HG02981 (cell line): ENCODE measurements around the gene MAML2.
"Not testable (repeated sequence)": the region's sequence is repeated elsewhere in the genome, so short reads cannot be mapped to it uniquely, and the experiment has no call there.

Experiments
- ATAC-seq: cut with Tn5 transposase; IDR thresholded peaks from one replicate; pipeline ENCODE4 v1.9.1; 2021; ENCODE audit warnings: mild to moderate bottlenecking, moderate library complexity; ENCODE audit not compliant: unreplicated experiment

The MAML2 gene

GRCh38 chr11:96294289-96294688, 48.7 kb downstream of the MAML2 start:
- no peak for ATAC-seq

GRCh38 chr11:96293598-96294021, 49.4 kb downstream of the MAML2 start:
- peak; percentile 93 for ATAC-seq

DNA sequence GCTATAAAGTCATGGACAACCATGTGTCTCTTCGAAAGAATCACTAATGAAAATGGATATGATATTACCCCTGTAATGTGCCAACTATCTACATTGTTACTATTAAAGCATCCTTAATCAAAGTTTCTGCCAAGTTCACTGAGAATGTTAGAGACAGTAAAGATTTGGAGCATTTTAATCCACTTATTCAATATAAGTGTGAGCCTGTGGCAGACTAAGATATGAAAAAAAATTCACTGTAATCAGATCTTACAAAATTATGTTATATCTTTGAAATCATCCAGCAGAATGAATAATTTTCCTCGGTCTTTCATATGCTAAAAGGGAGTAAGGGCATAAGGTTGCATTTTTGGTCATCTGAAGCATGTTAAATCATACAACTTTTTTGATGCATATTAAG, 49.9 kb downstream of the MAML2 start:
- no peak for ATAC-seq

GRCh38 chr11:96292291-96293010, 50.5 kb downstream of the MAML2 start:
- ATAC-seq = no peak

GRCh38 chr11:96290631-96291030, 52.4 kb downstream of the MAML2 start:
- ATAC-seq = no peak

GRCh38 chr11:96290031-96290430, 53.0 kb downstream of the MAML2 start:
- no peak for ATAC-seq

GRCh38 chr11:96288915-96289314, 54.1 kb downstream of the MAML2 start:
- no peak for ATAC-seq

- ATAC-seq = no peak
Measured at GRCh38 chr11:96287822-96288439, 55.1 kb downstream of the MAML2 start.

DNA sequence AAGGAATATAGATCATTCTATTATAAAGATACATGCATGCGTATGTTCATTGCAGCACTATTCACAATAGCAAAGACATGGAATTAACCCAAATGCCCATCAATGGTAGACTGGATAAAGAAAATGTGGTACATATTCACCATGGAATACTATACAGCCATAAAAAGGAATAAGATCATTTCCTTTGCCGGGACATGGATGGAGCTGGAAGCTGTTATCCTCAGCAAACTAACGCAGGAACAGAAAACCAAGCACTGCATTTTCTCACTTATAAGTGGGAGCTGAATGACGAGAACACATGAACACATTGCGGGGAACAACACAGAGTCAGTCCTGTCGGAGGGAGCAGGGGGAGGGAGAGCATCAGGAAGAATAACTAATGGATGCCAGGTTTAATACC, 57.0 kb downstream of the MAML2 start:
- ATAC-seq = not testable (repeated sequence)

- ATAC-seq = no peak
Measured at GRCh38 chr11:96284917-96285316, 58.1 kb downstream of the MAML2 start.

GRCh38 chr11:96284401-96284800, 58.6 kb downstream of the MAML2 start:
- no peak for ATAC-seq

DNA sequence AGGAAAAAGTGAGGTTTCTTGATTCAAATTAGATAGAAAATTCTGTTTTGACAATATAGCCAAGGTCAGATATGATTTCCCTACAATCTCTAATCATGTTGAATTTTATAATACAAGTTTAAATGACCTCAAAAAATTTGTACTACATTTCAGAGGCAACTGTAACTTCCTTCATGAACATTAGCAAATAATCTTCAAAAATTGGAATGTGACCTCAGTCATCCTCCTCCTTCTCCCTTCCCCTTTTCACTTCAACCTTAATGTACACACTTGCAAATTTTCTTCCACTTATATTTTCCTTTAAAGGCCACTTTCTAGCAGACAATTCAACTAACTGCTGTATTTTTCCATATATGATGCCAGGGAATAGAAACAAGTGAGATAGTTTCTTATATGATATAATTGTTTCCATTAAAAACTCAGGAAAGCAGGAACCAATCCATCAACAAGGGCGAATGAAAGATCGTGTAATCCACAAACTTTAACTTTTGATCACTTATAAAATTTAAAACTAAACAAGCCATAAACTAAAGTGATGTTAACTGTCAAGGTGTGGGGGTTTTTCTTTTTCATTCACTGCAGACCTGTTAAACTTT, 60.3 kb downstream of the MAML2 start:
- no peak for ATAC-seq

DNA sequence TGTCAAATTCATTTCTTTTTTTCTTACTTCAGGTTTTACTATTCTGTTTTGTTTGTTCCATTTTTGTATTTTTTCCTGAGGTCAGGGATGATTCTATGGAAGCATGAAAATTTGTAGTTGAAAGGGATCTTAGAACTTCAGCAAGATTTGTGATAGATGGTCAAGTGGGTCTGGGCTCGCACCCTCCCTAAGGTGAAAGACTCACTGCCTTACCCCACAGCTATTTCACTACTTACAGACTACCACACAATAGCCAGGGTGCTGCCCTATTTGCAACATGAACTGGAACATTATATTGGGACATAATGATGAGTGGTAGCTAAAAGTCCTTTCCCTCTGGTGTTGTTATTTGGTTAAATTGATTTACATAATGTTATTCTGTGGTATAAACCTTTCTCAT, 62.6 kb downstream of the MAML2 start:
- ATAC-seq = no peak

DNA sequence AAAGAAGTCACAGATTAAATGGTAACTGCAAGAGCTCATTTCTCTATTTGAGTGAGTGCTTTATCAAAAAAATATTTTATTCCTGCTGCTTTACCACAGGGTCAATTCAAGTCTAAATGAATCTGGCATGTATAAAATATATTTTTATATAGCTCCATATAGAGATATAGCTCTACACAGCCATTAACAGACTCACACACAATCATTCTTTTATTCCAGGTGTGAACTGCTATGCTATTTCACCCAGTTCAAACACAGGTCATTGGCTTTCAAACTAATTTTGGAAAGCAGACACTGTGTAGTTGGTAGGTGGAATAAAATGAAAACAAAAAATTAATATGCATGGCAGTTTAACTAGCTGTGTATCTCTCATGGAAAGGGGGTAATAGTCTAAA, 63.1 kb downstream of the MAML2 start:
- ATAC-seq = no peak

GRCh38 chr11:96279018-96279895, 63.7 kb downstream of the MAML2 start:
- no peak for ATAC-seq

DNA sequence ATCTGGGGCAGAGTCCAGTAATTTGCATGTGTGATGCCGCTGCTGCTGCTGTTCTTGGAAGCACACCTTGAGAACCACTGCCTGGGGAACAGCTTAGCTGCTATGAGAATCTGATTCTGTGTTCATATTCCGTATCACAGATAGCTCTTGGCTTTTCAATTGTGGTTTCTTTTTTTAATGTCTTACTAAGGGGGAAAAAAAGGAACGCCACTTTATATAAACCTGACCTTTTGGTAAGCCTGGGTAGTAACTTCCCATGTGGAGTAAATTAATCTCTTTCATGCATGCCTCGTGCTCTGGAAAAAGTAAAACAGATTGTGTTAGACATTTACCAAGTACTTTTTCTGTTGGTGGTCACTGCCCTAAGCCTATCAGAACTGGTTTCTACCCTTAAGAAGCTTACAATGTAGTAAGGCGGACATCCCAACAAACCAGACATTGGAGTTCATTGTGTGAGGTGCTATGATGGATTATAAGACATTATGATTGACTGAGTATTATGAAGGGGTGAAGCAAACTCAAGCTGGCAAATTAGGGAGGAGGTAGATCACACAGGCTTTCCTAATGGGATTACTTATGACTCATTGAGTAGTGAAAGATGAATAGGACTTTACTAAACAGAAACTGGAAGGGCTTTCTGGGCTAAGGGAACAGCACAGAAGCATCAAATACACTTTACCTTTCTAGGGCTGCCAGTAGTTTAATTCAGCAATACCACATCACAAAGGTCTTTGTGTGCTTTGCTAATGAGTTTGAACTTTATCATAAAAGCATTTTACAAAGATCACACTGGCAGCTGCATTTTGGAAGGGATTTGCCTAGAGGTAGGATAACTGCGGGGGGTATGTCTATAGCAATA, 64.7 kb downstream of the MAML2 start:
- no peak for ATAC-seq

DNA sequence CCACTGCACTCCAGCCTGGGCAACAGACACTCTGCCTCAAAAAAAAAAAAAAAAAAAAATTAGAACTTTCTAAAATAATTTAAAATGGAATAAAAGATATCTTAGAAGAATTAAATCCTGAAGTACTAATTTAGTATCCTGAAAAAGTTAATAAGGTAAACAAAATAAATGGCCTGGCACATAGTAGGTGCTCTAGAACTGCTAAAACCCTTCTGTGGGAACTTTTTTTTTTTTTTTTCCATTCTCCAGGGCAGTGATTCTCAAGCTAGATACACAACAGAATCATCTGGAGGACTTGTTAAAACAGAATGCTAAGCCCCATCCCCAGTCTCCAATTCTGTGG, 65.3 kb downstream of the MAML2 start:
- ATAC-seq = no peak

GRCh38 chr11:96276836-96277235, 66.2 kb downstream of the MAML2 start:
- no peak for ATAC-seq

- ATAC-seq = no peak
Measured at GRCh38 chr11:96275801-96276594, 67.0 kb downstream of the MAML2 start.

- ATAC-seq = no peak
Measured at GRCh38 chr11:96273507-96273906, 69.5 kb downstream of the MAML2 start.
